Choroid plexus epithelial cell (primary cell): Measurements from ENCODE around the gene FOSL1.

ENCODE experiments used
- DNase-seq: peaks from one replicate; pipeline ENCODE4 v3.0.0-alpha.2; 2010; ENCODE audit warnings: low read depth
- H3K4me3 ChIP-seq: 2 replicates; pipeline ENCODE4 v1.5.1; 2011; ENCODE audit warnings: low read depth, mild to moderate bottlenecking, control low read depth, low read length, moderate library complexity
- CTCF ChIP-seq: conservative IDR thresholded peaks from 2 replicates; pipeline ENCODE4 v1.5.1; 2011; ENCODE audit warnings: low read depth, mild to moderate bottlenecking, control low read depth, inconsistent platforms, low read length, moderate library complexity

Gene FOSL1

GRCh38 chr11:65890324-65891218 lies 9.6 kb downstream of the FOSL1 start, which contains the start of gene CCDC85B:
CCDC85B (plus strand) TSS chr11:65890673; CDS start chr11:65890784, 111 bp downstream.
- peak within 1 kb of the TSS; percentile 69 for H3K4me3 ChIP-seq
- DNase-seq: peak; percentile 97
- TF ChIP-seq CTCF: no peak

- TF ChIP-seq CTCF: peak; percentile 66
- H3K4me3 ChIP-seq: peak within 1 kb of the TSS; percentile 90
- DNase-seq: peak; percentile 98
Measured at GRCh38 chr11:65888163-65888814, 11.9 kb downstream of the FOSL1 start, which contains the start of gene FIBP. FIBP (minus strand) TSS chr11:65888471; CDS start chr11:65888418, 53 bp downstream.

GRCh38 chr11:65887723-65888162 lies 12.4 kb downstream of the FOSL1 start:
- H3K4me3 ChIP-seq: peak overlapping the region; percentile 90
- no peak for TF ChIP-seq CTCF
- no peak for DNase-seq

DNA sequence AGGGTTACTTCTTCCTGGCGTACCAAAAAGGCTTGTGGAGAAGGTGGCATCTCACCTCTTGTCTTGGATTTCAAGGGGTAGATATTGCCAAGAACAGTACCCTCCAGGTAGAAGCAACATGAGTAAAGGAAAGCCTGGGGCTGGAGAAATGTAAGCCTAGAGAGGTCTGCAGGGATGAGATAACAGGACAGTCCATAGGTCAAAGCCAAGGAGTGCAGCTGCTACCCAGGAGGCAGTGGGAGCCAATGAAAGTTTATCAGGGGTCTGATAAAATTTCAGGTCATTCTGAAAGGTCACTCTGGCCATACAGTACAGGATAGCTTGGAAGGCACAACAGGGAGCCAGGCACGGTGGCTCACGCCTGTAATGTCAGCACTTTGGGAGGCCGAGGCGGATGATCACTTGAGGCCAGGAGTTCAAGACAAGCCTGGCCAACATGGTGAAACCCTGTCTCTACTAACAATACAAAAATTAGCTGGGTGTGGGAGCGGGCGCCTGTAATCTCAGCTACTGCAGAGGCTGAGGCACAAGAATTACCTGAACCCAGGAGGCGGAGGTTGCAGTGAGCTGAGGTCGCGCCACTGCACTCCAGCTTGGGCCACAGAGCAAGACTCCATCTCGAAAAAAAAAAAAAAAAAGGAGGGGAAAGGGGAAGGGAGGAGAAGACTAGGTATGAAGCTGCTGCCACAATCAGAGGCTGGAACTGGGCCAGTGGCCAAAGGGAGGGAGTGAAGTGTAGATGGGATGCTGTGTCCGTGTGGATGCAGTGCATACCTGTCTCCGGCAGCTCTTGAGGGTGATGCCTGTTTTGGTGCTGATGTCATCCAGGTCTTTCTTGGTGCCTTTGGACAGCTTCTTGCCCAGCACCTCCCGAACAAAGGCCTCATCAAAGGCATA lies 13.1 kb downstream of the FOSL1 start:
- no peak for DNase-seq
- TF ChIP-seq CTCF: no peak
- H3K4me3 ChIP-seq: peak overlapping the region; percentile 90

DNA sequence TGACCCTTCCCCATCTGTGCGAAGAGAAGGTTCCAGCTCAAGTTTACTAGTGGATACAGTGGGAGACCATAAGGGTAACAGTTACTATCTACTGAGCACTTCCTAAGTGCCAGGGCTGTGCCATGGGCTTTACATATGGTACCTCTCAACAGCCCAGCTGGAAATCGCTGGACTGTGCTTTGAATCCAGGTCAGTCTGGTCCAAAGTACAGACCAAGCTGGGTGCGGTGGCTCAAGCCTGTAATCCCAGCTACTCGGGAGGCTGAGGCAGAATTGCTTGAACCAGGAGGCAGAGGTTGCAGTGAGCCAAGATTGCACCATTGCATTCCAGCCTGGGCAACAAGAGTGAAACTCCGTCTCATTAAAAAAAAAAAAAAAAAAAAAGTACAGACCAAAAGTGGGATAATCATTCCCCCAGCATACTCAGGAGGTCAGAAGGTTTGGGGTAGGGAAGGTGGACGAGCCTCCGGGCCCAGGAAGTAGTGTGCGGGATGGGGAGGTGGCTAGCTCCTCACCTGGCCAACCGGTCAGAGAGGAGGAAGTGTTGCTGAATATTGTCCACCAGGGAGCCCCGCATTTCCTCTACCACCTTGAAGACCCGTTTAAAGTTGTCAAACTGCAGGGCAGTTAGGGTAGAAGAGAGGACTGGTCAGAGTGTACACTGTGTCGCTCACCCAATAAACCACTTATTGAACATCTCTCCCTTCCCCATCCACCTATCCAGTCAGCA lies 14.2 kb downstream of the FOSL1 start:
- DNase-seq: no peak
- TF ChIP-seq CTCF: no peak
- H3K4me3 ChIP-seq: no peak overlapping the region

DNA sequence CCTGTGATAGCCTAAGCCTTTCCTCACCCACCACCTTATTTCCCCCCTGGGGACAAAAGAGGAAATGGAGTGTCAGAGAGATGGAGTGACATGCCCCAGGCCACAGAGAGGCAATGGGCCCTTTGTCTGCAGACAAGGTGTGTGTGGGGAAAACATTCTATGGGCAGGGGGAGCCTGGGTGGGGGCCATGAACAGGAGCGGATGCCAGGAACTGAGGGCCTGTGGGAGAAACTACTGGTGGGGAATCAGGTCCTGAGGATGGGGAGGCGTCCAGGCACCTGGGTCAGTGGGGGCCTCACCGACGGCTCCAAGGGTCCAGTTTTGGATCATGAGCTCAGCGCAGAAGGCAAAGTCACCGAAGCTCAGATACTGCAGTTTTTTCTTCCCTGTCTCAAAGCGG lies 15.0 kb downstream of the FOSL1 start:
- no peak for TF ChIP-seq CTCF
- H3K4me3 ChIP-seq: no peak overlapping the region
- no peak for DNase-seq
